NCI-H2081 (cell line): Measurements from ENCODE around the gene MORC3.

ENCODE experiments used
- DNase-seq, 2 experiments: peaks; one replicate each; lab custom pipeline; 2025; lab: John Stamatoyannopoulos, UW

Gene MORC3

GRCh38 chr21:36425286-36425685 lies 105.3 kb downstream of the MORC3 start:
- no peak for DNase-seq
